Measurements from ENCODE around the gene CLCA1.

Gene CLCA1

GRCh38 chr1:86472152-86472551 is 3.4 kb downstream of the CLCA1 start:
- no peak for DNase-seq (ENCODE audit: low read depth)
- H3K4me3 ChIP-seq (replicated peaks; ENCODE audit: low read depth, low read length) = no peak overlapping the region
- TF ChIP-seq CTCF (IDR thresholded peaks at IDR 0.05; ENCODE audit: low read length, missing control alignments) = no peak

GRCh38 chr1:86472767-86473166 is 4.0 kb downstream of the CLCA1 start:
- DNase-seq (ENCODE audit: low read depth) = no peak
- H3K4me3 ChIP-seq (replicated peaks; ENCODE audit: low read depth, low read length) = no peak overlapping the region
- no peak for TF ChIP-seq CTCF (IDR thresholded peaks at IDR 0.05; ENCODE audit: low read length, missing control alignments)

DNA sequence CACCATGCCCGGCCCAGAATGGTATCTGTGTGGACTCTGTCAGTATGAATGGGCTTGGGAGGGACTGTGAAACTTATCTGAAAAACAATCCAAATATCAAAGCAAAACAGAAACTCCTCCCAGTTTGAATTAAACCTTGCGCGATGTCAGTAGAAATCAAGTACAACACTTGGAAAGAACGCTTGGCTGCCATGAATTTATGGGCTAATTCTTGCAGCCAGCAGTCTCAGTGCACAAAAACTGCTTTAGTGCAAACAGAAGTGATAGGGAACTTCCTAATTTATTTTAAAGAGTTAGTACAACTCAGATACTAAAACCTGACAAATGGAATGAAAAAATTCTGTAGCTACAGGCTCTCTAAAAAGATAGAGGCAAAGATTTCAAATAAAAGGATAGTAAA is 8.5 kb downstream of the CLCA1 start:
- TF ChIP-seq CTCF (IDR thresholded peaks at IDR 0.05; ENCODE audit: low read length, missing control alignments) = no peak
- H3K4me3 ChIP-seq (replicated peaks; ENCODE audit: low read depth, low read length) = no peak overlapping the region
- no peak for DNase-seq (ENCODE audit: low read depth)

DNA sequence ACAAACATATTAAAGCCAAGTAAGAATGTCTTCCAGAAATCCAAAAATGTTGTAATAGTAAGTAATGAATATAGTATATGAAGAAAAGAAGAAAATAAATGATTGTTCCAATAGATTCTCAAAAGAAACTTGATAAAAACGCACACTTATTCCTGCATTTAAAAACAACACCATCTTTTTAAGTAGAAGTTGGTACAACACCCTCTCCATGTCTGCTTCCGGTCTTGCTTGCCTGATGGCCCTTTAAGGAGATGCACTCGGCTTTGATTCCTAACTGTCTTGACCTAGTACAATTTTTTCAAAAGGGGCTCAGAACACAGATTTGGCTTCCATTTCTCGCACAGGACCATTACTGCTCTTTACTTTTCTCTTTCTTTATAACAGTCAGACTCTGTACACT is 9.0 kb downstream of the CLCA1 start:
- TF ChIP-seq CTCF (IDR thresholded peaks at IDR 0.05; ENCODE audit: low read length, missing control alignments) = no peak

DNA sequence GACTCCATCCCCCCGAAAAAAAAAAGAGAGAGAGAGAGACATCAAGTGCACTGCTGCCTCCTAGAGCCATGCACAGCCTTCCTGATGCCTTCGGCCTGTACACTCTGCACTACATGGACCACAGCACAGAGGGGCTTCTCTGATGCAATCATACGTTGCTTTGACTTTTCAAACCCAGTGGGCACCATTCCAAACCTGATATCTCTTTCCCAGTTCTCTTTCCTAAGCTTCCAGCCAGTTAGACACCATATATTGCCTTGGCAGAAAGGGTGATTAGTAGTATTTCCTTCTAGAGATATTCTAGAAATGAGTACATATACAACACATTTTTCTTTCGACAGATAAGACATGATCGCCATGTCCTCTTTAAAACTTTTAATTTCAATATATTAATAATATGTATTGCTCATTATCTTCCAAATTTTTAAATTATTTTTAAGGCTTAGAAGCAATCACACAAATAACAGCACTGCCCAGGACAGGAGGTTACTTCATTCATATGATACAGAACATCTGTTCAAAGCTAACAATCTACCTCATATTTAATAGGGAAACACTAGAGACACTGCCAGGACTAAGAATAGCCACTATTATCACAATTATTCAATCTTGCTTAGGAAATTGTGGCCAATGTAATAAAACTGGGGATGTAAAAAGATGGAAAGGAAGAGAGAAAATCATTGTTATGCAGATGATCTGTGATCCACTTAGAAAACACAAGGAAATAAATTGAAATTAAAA is 9.9 kb downstream of the CLCA1 start:
- H3K4me3 ChIP-seq (replicated peaks; ENCODE audit: low read depth, low read length) = no peak overlapping the region
- peak; percentile 16 for DNase-seq (ENCODE audit: low read depth)
- no peak for TF ChIP-seq CTCF (IDR thresholded peaks at IDR 0.05; ENCODE audit: low read length, missing control alignments)

More for the DNA sequence above, 9.0 kb downstream of the CLCA1 start:
- no peak overlapping the region for H3K4me3 ChIP-seq (replicated peaks; ENCODE audit: low read depth, low read length)
- no peak for DNase-seq (ENCODE audit: low read depth)

DNA sequence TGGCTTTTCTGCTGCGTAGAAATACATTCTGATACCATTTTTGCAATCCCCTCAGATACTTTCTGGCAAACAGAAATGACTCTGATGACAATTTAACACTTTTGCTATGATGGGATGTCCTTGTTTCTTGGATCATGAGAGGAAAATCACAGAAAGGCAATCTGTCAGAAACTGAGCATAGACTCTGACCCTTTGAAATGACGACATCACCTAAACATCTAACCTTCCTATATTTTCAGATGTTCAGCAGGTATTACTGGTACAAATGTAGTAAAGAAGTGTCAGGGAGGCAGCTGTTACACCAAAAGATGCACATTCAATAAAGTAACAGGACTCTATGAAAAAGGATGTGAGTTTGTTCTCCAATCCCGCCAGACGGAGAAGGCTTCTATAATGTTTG is 13.2 kb downstream of the CLCA1 start:
- DNase-seq (ENCODE audit: low read depth) = no peak
- H3K4me3 ChIP-seq (replicated peaks; ENCODE audit: low read depth, low read length) = no peak overlapping the region
- no peak for TF ChIP-seq CTCF (IDR thresholded peaks at IDR 0.05; ENCODE audit: low read length, missing control alignments)

All from fibroblast of pulmonary artery (primary cell).